GM08714 (cell line): ENCODE data around the gene CHST8.
"Not testable (repeated sequence)": the region's sequence is repeated elsewhere in the genome, so short reads cannot be mapped to it uniquely, and the experiment has no call there.

Source experiments
- H3K4me3 ChIP-seq: fragments of 200-500 bp; sonication (Bioruptor generic); 2 replicates; pipeline ENCODE4 v1.5.1; 2014; ENCODE audit warnings: mild to moderate bottlenecking, low read length, inconsistent platforms
- ZNF274 ChIP-seq: IDR thresholded peaks from 2 replicates; pipeline ENCODE4 v1.6.1; 2012; ENCODE audit warnings: mild to moderate bottlenecking, low read depth, low read length

The CHST8 gene

GRCh38 chr19:33644284-33644836, 22.6 kb downstream of the CHST8 start:
- no peak overlapping the region for H3K4me3 ChIP-seq
- no peak for TF ChIP-seq ZNF274

GRCh38 chr19:33646306-33646705, 24.6 kb downstream of the CHST8 start:
- H3K4me3 ChIP-seq: no peak overlapping the region
- TF ChIP-seq ZNF274: no peak

- no peak overlapping the region for H3K4me3 ChIP-seq
- TF ChIP-seq ZNF274: no peak
Measured at GRCh38 chr19:33647146-33647545, 25.4 kb downstream of the CHST8 start.

GRCh38 chr19:33649627-33650305, 28.0 kb downstream of the CHST8 start:
- TF ChIP-seq ZNF274: no peak
- H3K4me3 ChIP-seq: no peak overlapping the region

GRCh38 chr19:33653684-33654083, 31.9 kb downstream of the CHST8 start:
- TF ChIP-seq ZNF274: no peak

GRCh38 chr19:33654840-33655508, 33.2 kb downstream of the CHST8 start:
- no peak overlapping the region for H3K4me3 ChIP-seq
- no peak for TF ChIP-seq ZNF274

More at GRCh38 chr19:33653684-33654083, 31.9 kb downstream of the CHST8 start:
- H3K4me3 ChIP-seq: no peak overlapping the region

GRCh38 chr19:33659835-33660234, 38.1 kb downstream of the CHST8 start:
- no peak for TF ChIP-seq ZNF274
- H3K4me3 ChIP-seq: no peak overlapping the region

- no peak overlapping the region for H3K4me3 ChIP-seq
- TF ChIP-seq ZNF274: no peak
Measured at GRCh38 chr19:33660410-33661124, 38.8 kb downstream of the CHST8 start.

GRCh38 chr19:33661336-33661735, 39.6 kb downstream of the CHST8 start:
- TF ChIP-seq ZNF274: no peak
- H3K4me3 ChIP-seq: no peak overlapping the region

- TF ChIP-seq ZNF274: no peak
- H3K4me3 ChIP-seq: no peak overlapping the region
Measured at GRCh38 chr19:33662391-33663092, 40.8 kb downstream of the CHST8 start.

- not testable (repeated sequence) for H3K4me3 ChIP-seq
Measured at GRCh38 chr19:33663316-33663715, 41.6 kb downstream of the CHST8 start.

GRCh38 chr19:33664744-33665143, 43.0 kb downstream of the CHST8 start:
- TF ChIP-seq ZNF274: no peak

GRCh38 chr19:33665776-33666595, 44.2 kb downstream of the CHST8 start:
- H3K4me3 ChIP-seq: no peak overlapping the region
- TF ChIP-seq ZNF274: no peak

More at GRCh38 chr19:33664744-33665143, 43.0 kb downstream of the CHST8 start:
- H3K4me3 ChIP-seq: no peak overlapping the region

GRCh38 chr19:33667141-33667650, 45.4 kb downstream of the CHST8 start:
- no peak for TF ChIP-seq ZNF274
- no peak overlapping the region for H3K4me3 ChIP-seq
